HG03060 (cell line): Measurements from ENCODE around the gene TK1.

Source experiments
- ATAC-seq: cut with Tn5 transposase; IDR thresholded peaks from one replicate; pipeline ENCODE4 v1.9.1; 2021; ENCODE audit warnings: low read depth, moderate number of reproducible peaks; ENCODE audit not compliant: unreplicated experiment

Gene TK1

GRCh38 chr17:78135858-78136500 is 50.9 kb downstream of the TK1 start:
- no peak for ATAC-seq

GRCh38 chr17:78134899-78135385 is 51.9 kb downstream of the TK1 start:
- ATAC-seq = no peak

GRCh38 chr17:78133971-78134898 is 52.6 kb downstream of the TK1 start:
- ATAC-seq = no peak

- no peak for ATAC-seq
These were observed 53.5 kb downstream of the TK1 start for GRCh38 chr17:78133179-78133951.

GRCh38 chr17:78132767-78133178 is 54.1 kb downstream of the TK1 start:
- ATAC-seq = no peak

GRCh38 chr17:78132084-78132676 is 54.7 kb downstream of the TK1 start:
- ATAC-seq = no peak

- ATAC-seq = no peak
These were observed 55.4 kb downstream of the TK1 start for GRCh38 chr17:78131172-78132083.

GRCh38 chr17:78130437-78131101 is 56.3 kb downstream of the TK1 start, which contains the start of gene TMC8:
TSS of gene TMC8 (plus strand) at chr17:78130771. CDS start at chr17:78131589, 818 bp downstream.
- no peak for ATAC-seq

GRCh38 chr17:78130090-78130436 is 56.8 kb downstream of the TK1 start:
- no peak for ATAC-seq

- ATAC-seq = no peak
These were observed 57.3 kb downstream of the TK1 start for GRCh38 chr17:78129351-78130089.

GRCh38 chr17:78128551-78129350 is 58.1 kb downstream of the TK1 start, which contains the start of gene TMC6:
TSS of gene TMC6 (minus strand) at chr17:78128755. CDS start at chr17:78126832, 1,923 bp downstream.
- no peak for ATAC-seq

GRCh38 chr17:78127888-78128550 is 58.8 kb downstream of the TK1 start:
- no peak for ATAC-seq

- ATAC-seq = no peak
These were observed 59.5 kb downstream of the TK1 start for GRCh38 chr17:78127239-78127887.

GRCh38 chr17:78126895-78127238 is 60.0 kb downstream of the TK1 start:
- ATAC-seq = no peak

GRCh38 chr17:78125976-78126894 is 60.6 kb downstream of the TK1 start:
- no peak for ATAC-seq
